DND-41 (cell line): ENCODE data around the gene PRICKLE2.

Source experiments
- EZH2 ChIP-seq: IDR thresholded peaks from 3 replicates; pipeline ENCODE4 v1.6.1; 2012; ENCODE audit warnings: borderline replicate concordance, low read depth, mild to moderate bottlenecking, moderate library complexity, low read length, inconsistent platforms; ENCODE audit not compliant: severe bottlenecking
- TF ChIP-seq, protein P1 (sequence below): IDR thresholded peaks from 2 replicates; pipeline ENCODE4 v1.5.1; 2012; ENCODE audit warnings: borderline replicate concordance, low read length, moderate library complexity, mild to moderate bottlenecking; ENCODE audit not compliant: poor library complexity, severe bottlenecking; ENCODE audit errors: extremely low read depth

DNA sequence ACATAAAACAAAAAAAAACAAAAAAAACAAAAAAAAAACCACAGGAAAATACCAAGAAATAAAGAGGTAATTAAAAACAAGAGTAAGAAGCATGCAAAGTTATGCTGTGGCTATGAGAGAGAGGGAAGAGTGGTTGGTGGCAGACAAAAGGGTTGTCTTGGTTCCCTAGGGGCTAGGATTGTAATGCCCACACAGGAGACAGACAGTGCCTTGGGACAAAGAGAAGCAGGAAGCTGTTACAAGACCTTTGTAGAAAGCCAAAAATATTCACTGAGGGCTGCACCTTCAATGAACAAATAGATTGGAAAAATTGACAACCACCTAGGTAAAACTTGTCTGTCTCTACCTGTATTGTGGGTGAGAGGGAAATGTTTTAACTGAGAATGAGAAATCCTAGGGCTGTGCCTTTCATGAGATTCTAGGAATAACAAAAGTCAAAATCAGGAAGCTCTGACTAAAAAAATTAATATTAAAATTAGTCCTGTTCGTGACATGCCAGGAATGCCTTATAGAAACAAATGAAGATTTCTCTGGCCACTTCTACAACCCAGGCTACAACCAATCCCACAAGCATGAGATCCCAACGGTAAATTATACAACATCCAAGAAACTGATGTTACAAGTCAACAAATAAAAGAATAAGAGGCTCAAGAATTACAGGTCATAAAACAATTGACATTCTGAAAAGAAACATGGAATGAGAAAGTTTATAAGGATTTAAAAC lies 45.0 kb upstream of the PRICKLE2 start:
- TF ChIP-seq, protein P1, sequence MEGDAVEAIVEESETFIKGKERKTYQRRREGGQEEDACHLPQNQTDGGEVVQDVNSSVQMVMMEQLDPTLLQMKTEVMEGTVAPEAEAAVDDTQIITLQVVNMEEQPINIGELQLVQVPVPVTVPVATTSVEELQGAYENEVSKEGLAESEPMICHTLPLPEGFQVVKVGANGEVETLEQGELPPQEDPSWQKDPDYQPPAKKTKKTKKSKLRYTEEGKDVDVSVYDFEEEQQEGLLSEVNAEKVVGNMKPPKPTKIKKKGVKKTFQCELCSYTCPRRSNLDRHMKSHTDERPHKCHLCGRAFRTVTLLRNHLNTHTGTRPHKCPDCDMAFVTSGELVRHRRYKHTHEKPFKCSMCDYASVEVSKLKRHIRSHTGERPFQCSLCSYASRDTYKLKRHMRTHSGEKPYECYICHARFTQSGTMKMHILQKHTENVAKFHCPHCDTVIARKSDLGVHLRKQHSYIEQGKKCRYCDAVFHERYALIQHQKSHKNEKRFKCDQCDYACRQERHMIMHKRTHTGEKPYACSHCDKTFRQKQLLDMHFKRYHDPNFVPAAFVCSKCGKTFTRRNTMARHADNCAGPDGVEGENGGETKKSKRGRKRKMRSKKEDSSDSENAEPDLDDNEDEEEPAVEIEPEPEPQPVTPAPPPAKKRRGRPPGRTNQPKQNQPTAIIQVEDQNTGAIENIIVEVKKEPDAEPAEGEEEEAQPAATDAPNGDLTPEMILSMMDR = no peak
- TF ChIP-seq EZH2 = no peak
